ENCODE measurements around the gene G3BP1. TPM values are rescaled to one million over a fixed set of nuclear protein-coding genes. Genes with fewer than 3 reads are reported as not detected.

G3BP1 gene
- total RNA-seq, 2 donors from 2014 or later, result 346 to 376 TPM

GRCh38 chr5:151775025-151775606 lies 3.4 kb downstream of the G3BP1 start:
- Mint-ChIP-seq H3K36me3 (ENCODE audit: low read depth) (peaks cover 27% of the 10 kb centered on the region), H3K4me1 (peaks cover 61% of the 10 kb centered on the region)
- peak overlapping the region; percentile 99 for H3K4me3 ChIP-seq (ENCODE audit: low read length)

DNA sequence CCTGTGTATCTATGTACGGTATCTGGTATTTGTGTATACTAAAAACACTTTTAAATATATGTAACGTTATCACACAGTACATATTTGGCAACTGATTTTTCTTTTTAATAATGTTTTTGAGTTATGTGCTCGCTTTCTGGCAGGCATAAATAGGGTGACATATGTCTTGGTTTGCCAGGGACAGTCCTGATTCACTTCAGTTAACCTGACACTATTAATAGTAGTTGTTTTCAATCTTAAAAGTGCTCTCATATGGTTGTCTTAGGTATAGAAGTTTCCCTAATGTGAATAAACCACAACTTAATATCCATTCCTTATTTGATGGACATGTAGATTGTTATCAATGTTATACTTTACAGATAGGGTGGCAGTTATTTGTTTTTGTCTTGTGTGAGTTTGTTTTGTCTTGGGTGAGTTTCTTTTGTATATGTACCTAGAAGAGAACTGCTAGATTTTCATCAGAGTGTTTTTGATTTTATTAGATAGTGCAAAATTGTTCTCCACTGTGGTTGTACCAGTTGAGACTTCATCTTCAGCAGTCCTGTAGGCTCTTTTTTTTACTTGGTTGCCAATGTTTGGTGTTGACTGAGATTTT lies 7.9 kb downstream of the G3BP1 start:
- Mint-ChIP-seq H3K27ac (peak overlapping the region; percentile 64), H3K36me3 (ENCODE audit: low read depth) (peaks cover 22% of the 10 kb centered on the region), H3K9me3 (no peaks in the 10 kb centered on the region), H3K4me3 (no peak overlapping the region), H3K4me1 (peaks cover 65% of the 10 kb centered on the region), H3K27me3 (ENCODE audit: insufficient read depth) (no peaks in the 10 kb centered on the region)
- H3K9me3 ChIP-seq (ENCODE audit: control insufficient read depth, low read length), result no peaks in the 10 kb centered on the region
- H3K9ac ChIP-seq (ENCODE audit: extremely low read depth, low read length, poor library complexity, severe bottlenecking), result no peak overlapping the region
- no peaks in the 10 kb centered on the region for H3K27me3 ChIP-seq (ENCODE audit: control insufficient read depth, insufficient read depth, low read length, poor library complexity, severe bottlenecking)
- WGBS, 2 experiments (ENCODE audit: insufficient coverage in 1 of 2, insufficient read length in 1 of 2), result 91% methylated on average over 3 of the region's 3 CpGs; no CpG with 5 or more reads in 1 of the 2 experiments
- peak overlapping the region; percentile 24 for H3K4me3 ChIP-seq (ENCODE audit: low read length)
- peaks cover 14% of the 10 kb centered on the region for H3K4me1 ChIP-seq (ENCODE audit: control insufficient read depth, insufficient read depth, low read length)
- H3K36me3 ChIP-seq (ENCODE audit: control insufficient read depth, insufficient read depth, low read length), result peaks cover 41% of the 10 kb centered on the region
- H3K27ac ChIP-seq (ENCODE audit: low read depth, low read length), result no peak overlapping the region
- TF ChIP-seq, protein P1, sequence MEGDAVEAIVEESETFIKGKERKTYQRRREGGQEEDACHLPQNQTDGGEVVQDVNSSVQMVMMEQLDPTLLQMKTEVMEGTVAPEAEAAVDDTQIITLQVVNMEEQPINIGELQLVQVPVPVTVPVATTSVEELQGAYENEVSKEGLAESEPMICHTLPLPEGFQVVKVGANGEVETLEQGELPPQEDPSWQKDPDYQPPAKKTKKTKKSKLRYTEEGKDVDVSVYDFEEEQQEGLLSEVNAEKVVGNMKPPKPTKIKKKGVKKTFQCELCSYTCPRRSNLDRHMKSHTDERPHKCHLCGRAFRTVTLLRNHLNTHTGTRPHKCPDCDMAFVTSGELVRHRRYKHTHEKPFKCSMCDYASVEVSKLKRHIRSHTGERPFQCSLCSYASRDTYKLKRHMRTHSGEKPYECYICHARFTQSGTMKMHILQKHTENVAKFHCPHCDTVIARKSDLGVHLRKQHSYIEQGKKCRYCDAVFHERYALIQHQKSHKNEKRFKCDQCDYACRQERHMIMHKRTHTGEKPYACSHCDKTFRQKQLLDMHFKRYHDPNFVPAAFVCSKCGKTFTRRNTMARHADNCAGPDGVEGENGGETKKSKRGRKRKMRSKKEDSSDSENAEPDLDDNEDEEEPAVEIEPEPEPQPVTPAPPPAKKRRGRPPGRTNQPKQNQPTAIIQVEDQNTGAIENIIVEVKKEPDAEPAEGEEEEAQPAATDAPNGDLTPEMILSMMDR (conservative IDR thresholded peaks at IDR 0.05), result no peak
- DNase-seq, result no peak

More at GRCh38 chr5:151775025-151775606, 3.4 kb downstream of the G3BP1 start:
- Histone ChIP-seq H3K27me3 (ENCODE audit: control insufficient read depth, insufficient read depth, low read length, poor library complexity, severe bottlenecking) (no peaks in the 10 kb centered on the region), H3K36me3 (ENCODE audit: control insufficient read depth, insufficient read depth, low read length) (peaks cover 28% of the 10 kb centered on the region), H3K4me1 (ENCODE audit: control insufficient read depth, insufficient read depth, low read length) (peaks cover 18% of the 10 kb centered on the region), H3K9me3 (ENCODE audit: control insufficient read depth, low read length) (no peaks in the 10 kb centered on the region), H3K27ac (ENCODE audit: low read depth, low read length) (no peak overlapping the region), H3K9ac (ENCODE audit: extremely low read depth, low read length, poor library complexity, severe bottlenecking) (peak overlapping the region; percentile 2)
- WGBS, 2 experiments (ENCODE audit: insufficient coverage in 1 of 2, insufficient read length in 1 of 2), result 72% methylated on average over 3 of the region's 3 CpGs; no CpG with 5 or more reads in 1 of the 2 experiments
- H3K27ac Mint-ChIP-seq, result peak overlapping the region; percentile 2
- no peak overlapping the region for H3K4me3 Mint-ChIP-seq
- TF ChIP-seq, protein P1 (conservative IDR thresholded peaks at IDR 0.05), result no peak
- H3K9me3 Mint-ChIP-seq, result no peaks in the 10 kb centered on the region
- no peaks in the 10 kb centered on the region for H3K27me3 Mint-ChIP-seq (ENCODE audit: insufficient read depth)
- no peak for DNase-seq

- Histone ChIP-seq H3K4me3 (ENCODE audit: low read length) (no peak overlapping the region), H3K9ac (ENCODE audit: extremely low read depth, low read length, poor library complexity, severe bottlenecking) (no peak overlapping the region), H3K27ac (ENCODE audit: low read depth, low read length) (no peak overlapping the region), H3K4me1 (ENCODE audit: control insufficient read depth, insufficient read depth, low read length) (peaks cover 13% of the 10 kb centered on the region), H3K27me3 (ENCODE audit: control insufficient read depth, insufficient read depth, low read length, poor library complexity, severe bottlenecking) (no peaks in the 10 kb centered on the region), H3K36me3 (ENCODE audit: control insufficient read depth, insufficient read depth, low read length) (peaks cover 38% of the 10 kb centered on the region), H3K9me3 (ENCODE audit: control insufficient read depth, low read length) (no peaks in the 10 kb centered on the region)
- peaks cover 63% of the 10 kb centered on the region for H3K4me1 Mint-ChIP-seq
- H3K27me3 Mint-ChIP-seq (ENCODE audit: insufficient read depth), result no peaks in the 10 kb centered on the region
- 83 to 90% methylated on average over 11 of the region's 11 CpGs for WGBS, 2 experiments (ENCODE audit: insufficient coverage in 1 of 2, insufficient read length in 1 of 2)
- peaks cover 22% of the 10 kb centered on the region for H3K36me3 Mint-ChIP-seq (ENCODE audit: low read depth)
- DNase-seq, result peak; percentile 65
- H3K9me3 Mint-ChIP-seq, result no peaks in the 10 kb centered on the region
- peak overlapping the region; percentile 78 for H3K27ac Mint-ChIP-seq
- no peak overlapping the region for H3K4me3 Mint-ChIP-seq
- TF ChIP-seq, protein P1 (conservative IDR thresholded peaks at IDR 0.05), result no peak
Measured at GRCh38 chr5:151780348-151780747, 8.6 kb downstream of the G3BP1 start.
